ENCODE results near the gene DNAJC3.

DNA sequence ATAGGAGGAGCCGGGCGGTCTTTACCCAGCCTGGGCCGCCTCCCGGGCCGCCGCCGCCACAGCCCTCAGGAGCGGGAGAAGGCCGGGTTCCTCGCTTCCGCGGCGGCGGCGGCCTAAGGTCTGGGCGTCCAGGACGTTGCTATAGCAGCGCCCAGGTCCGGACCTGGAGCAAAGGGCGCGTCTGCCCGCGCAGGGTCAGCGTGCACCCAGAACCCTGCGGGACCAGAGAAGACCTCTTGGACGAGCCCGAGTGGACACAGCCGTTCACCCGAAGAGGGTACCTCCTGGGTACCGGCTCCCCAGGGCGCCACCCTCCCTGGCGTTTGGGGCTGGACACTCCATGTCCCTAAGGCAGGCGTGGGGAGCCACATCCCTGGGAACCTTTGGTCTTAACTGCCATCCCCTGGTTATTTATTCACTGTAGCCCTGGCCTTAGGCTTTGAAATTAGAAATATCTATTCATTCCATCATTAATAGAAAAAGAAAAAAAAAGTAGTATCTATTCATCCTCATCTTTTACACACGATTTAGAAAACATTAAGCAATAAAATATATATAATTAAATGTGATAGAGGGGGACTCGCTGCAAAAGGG, 34.8 kb upstream of the DNAJC3 start:
- no peak for TF ChIP-seq POLR2A (IDR thresholded peaks at IDR 0.05)
- TF ChIP-seq, protein P1, sequence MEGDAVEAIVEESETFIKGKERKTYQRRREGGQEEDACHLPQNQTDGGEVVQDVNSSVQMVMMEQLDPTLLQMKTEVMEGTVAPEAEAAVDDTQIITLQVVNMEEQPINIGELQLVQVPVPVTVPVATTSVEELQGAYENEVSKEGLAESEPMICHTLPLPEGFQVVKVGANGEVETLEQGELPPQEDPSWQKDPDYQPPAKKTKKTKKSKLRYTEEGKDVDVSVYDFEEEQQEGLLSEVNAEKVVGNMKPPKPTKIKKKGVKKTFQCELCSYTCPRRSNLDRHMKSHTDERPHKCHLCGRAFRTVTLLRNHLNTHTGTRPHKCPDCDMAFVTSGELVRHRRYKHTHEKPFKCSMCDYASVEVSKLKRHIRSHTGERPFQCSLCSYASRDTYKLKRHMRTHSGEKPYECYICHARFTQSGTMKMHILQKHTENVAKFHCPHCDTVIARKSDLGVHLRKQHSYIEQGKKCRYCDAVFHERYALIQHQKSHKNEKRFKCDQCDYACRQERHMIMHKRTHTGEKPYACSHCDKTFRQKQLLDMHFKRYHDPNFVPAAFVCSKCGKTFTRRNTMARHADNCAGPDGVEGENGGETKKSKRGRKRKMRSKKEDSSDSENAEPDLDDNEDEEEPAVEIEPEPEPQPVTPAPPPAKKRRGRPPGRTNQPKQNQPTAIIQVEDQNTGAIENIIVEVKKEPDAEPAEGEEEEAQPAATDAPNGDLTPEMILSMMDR (IDR thresholded peaks at IDR 0.05): peak in 1 of 3 donors; percentile 18

All from lower leg skin (tissue), 3 donors.